GM21390 (cell line): Measurements from ENCODE around the gene GFRA3.
"Not testable (repeated sequence)": the region's sequence is repeated elsewhere in the genome, so short reads cannot be mapped to it uniquely, and the experiment has no call there.

ENCODE experiments used
- ATAC-seq: cut with Tn5 transposase; IDR thresholded peaks from one replicate; pipeline ENCODE4 v1.9.1; 2021; ENCODE audit not compliant: unreplicated experiment

GFRA3 gene

GRCh38 chr5:138274189-138274853, at the start of gene GFRA3:
GFRA3 (minus strand) TSS chr5:138274621; CDS start chr5:138274424, 197 bp downstream.
- no peak for ATAC-seq

GRCh38 chr5:138318211-138318610, 43.8 kb upstream of the GFRA3 start:
- not testable (repeated sequence) for ATAC-seq

DNA sequence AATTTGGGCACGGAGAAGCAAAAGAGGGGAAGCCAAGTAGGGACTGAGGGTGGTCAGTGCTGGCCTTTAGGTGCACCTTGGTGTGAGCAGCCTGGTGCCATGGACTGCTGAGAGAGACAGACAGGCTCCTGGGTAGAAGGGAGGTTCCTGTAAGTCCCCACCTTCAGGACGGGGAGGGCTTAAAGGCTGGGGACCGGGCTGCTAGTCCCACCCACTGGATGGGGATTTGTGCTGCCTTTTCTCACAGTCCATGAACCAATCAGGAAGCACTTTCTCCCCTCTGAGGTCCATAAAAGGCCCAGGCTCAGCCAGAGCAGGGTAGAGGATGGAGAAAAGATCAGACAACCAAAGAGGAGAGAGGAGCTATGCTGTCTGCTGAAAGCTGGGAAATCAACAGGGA, 41.9 kb upstream of the GFRA3 start:
- ATAC-seq = no peak

- ATAC-seq = no peak
These were observed 41.4 kb upstream of the GFRA3 start for GRCh38 chr5:138315751-138316278.

GRCh38 chr5:138305797-138306196, 31.4 kb upstream of the GFRA3 start:
- ATAC-seq = no peak

DNA sequence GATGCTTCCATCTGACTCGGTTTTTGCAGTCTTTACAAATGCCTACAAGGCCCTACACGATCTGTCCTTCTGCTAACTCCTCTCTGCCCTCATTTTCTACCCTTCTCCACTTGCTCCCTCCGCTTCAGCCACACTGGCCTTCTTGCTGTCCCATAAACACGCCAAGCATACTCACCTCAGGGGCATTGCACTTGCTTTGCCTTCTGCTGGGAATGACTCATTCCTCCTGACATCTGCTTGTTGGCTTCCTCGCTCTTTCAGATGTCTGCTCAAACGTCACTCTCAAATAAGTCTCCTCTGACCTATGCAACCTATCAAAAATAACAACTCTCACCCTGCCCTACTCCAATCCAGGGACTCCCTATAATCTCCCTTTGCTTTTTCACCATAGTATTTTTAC, 29.0 kb upstream of the GFRA3 start:
- no peak for ATAC-seq

DNA sequence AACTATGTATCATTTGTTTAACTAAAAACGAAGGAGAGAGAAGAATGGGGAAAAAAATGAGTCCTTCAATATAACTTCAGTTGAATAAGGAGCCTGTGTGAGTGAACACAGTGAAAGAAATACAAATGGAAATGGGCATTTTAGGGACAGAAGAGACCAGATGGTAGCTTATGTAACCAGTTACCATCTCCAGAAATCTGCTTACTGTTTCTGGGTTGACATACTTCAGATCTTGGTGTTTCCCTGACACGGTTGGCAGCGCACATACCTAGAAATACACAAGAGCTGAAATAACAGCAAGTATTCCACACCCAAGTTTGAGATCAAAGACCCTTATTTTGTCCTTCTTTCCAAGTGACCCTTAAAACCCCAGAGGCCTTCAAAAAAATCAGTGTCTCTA, 14.9 kb upstream of the GFRA3 start:
- ATAC-seq = no peak

- no peak for ATAC-seq
These were observed 12.8 kb upstream of the GFRA3 start for GRCh38 chr5:138287246-138287645.

DNA sequence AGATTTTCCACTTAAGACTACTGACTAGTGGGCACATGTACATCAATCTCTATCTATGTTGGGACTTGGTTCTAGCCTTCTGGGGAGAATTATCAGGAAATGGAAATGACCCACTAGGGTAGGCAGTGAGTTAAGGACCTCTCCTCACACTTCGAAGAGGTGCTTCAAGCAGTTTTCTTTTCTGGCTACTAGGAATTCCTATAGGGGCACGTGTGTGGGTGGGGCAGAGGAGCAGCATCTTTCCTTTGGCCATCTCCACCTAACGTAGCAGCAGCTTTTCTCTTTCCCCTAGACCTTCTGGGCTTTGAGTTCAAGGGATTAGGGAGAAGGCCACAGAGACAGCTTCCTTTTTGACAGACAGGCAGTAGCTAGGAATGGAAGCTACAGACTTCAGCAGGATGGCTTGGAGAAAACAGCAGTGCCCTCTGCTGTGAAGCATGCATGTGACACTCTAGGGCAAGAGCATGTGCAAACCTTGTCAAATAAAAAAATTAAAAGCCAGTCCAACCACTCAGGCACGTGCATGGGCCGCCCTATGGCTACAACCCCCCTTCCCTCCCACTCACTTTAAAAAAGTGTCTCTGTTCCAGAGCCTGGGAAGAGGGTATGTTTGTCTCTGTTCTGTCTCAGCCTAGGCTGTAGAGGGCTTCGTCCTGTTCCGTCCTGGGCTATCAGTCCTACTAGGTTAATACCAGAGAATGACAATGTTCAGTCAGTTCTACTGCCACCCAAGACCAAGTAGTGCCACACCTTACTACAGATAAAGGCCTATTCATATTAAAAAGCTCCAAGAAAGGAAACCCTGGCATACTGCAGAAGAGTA, 8.7 kb upstream of the GFRA3 start:
- no peak for ATAC-seq

- ATAC-seq = no peak
These were observed 6.5 kb upstream of the GFRA3 start for GRCh38 chr5:138280915-138281314.

- no peak for ATAC-seq
These were observed 2.1 kb upstream of the GFRA3 start for GRCh38 chr5:138276402-138277054.

GRCh38 chr5:138275895-138276294, 1.5 kb upstream of the GFRA3 start:
- ATAC-seq = no peak

GRCh38 chr5:138275379-138275782, 960 bp upstream of the GFRA3 start:
- ATAC-seq = no peak

- no peak for ATAC-seq
These were observed 610 bp downstream of the GFRA3 start for GRCh38 chr5:138273834-138274188.

GRCh38 chr5:138272681-138273080, 1.7 kb downstream of the GFRA3 start:
- ATAC-seq = no peak

- no peak for ATAC-seq
These were observed 3.1 kb downstream of the GFRA3 start for GRCh38 chr5:138271281-138271680.

- no peak for ATAC-seq
These were observed 10.2 kb downstream of the GFRA3 start for GRCh38 chr5:138264183-138264582.

GRCh38 chr5:138263581-138263980, 10.8 kb downstream of the GFRA3 start:
- no peak for ATAC-seq

DNA sequence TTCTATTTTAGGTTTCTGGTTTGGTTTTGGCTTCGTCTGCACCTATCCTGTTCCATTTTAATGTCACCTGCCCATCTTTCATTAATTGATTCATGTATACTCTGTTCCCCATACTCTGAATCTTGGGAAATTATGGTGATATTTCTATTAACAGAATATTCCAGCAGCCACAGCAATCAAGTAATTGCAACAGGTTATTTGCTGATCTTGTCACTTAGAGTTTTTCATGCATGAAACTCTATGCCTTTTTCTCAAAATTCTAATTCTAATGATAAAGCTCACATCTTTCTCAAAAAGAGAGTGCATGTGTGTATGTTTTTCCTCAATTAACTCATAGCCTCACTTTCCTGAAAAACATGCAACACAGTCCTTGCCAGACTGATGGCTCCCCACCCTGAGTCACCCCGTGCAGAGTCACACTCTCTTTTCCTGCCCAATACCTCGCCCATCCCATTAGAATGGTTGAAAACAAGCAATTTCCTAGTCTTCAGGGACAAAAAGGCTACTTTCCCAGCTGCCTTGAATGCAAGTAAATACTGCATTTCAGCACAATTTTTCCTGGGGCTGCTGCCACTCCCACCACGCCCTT, 15.6 kb downstream of the GFRA3 start:
- no peak for ATAC-seq

DNA sequence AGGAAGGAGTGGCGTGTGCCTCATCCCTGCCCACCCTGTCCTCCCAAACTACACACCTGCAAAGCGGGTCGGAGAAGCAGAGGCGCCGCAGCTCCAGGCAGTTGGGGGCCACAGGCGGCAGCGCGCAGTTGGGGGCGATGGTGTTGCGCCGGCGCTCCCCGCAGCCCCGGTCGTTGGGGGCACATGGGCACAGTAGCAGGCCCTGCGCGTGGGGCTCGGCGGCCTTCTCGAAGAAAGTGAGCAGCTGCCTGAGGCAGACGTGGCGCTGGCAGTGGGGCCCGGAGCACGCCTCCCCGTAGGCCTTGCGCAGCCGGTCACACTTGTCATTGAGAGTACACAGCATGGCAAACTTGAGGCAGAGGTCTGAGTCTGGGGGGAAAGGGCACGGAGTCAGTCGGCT, 16.8 kb downstream of the GFRA3 start:
- ATAC-seq = no peak

DNA sequence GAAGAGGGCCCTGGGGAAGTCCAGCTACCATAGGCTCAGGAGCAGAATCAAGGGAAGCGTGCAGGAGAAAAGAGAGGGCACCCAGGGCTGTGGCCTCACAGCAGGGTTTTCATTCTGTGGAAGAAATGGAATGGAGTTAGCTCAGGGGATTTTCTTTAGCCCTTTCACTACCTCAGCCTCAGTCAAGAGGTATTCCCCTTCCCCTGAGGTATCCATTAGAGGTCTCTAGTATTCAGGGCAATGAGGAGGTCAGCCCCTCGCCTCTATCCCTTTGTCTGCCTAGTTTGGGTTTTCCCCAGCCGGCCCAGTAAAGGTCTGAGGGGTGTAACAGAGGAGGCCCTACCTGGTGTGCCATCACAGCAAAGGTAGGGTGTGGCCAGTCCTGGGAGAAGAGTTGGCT, 21.5 kb downstream of the GFRA3 start:
- no peak for ATAC-seq
